ENCODE data around the gene DLGAP4.

The DLGAP4 gene

DNA sequence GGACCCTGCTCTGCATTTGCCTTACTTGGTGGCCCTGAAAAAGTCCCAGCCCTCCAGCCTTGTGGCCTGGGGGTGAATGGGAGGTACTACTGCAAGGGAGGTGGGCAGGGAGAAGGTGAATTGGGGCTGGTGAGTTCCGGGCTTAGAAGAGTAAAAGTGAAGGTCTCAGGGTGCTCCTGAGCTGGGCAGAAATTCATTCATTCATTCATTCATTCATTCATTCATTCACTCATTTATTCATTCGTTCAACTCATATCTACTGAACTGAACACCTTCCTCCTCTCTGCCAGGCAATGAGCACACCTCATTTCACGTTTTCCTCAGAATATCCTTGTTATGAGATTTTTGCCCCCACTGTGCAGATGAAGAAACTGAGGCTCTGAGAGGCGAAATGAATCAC lies 6.7 kb upstream of the DLGAP4 start (continued):
- TF ChIP-seq, protein P1, sequence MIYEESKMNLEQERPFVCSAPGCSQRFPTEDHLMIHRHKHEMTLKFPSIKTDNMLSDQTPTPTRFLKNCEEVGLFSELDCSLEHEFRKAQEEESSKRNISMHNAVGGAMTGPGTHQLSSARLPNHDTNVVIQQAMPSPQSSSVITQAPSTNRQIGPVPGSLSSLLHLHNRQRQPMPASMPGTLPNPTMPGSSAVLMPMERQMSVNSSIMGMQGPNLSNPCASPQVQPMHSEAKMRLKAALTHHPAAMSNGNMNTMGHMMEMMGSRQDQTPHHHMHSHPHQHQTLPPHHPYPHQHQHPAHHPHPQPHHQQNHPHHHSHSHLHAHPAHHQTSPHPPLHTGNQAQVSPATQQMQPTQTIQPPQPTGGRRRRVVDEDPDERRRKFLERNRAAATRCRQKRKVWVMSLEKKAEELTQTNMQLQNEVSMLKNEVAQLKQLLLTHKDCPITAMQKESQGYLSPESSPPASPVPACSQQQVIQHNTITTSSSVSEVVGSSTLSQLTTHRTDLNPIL (CRISPR knock-in tag; IDR thresholded peaks at IDR 0.05; ENCODE audit: low read depth) = no peak
- TF ChIP-seq ESRRG (CRISPR knock-in tag; IDR thresholded peaks at IDR 0.05) (no peak), ZNF70 (CRISPR knock-in tag; IDR thresholded peaks at IDR 0.05) (no peak), ZFP30 (CRISPR knock-in tag; IDR thresholded peaks at IDR 0.05) (no peak), ISL1 (CRISPR knock-in tag; IDR thresholded peaks at IDR 0.05) (no peak)

DNA sequence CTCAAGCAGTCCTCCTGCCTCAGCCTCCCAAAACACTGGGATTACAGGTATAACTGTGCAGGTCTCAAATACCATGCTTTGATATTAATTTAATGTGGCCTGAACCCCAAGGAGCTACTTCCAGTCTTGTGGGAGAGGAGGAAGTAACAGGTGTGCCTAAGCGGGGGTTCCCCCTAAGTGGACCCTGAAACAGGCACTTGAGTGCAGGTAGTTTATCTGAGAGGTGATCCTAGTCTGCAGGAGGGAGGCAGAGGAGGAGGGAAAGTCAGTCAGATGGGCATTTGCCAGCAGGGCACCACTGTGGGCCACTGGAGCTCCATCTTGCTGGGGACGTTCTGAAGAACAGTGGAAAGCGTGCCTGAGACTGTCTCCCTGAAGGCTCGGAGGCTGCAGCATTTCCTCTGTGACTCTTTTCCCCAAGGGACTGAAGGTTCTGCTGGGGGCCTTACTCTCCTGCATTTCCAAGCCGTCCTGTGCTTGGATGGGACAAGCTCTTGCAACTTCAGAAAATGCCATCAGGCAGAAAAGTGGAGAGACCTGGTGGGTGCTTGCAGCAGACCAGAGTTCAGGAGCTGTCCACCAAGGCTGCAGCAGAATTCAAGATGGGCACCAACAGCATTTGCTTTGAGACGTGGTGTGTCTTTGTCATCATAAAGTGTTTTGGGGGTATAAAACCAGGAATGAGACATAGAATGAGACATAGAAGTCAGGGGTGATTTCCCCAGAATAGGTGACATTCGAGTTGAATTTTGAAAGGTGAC lies 4.6 kb upstream of the DLGAP4 start:
- no peak for ATAC-seq
- TF ChIP-seq, protein P2, sequence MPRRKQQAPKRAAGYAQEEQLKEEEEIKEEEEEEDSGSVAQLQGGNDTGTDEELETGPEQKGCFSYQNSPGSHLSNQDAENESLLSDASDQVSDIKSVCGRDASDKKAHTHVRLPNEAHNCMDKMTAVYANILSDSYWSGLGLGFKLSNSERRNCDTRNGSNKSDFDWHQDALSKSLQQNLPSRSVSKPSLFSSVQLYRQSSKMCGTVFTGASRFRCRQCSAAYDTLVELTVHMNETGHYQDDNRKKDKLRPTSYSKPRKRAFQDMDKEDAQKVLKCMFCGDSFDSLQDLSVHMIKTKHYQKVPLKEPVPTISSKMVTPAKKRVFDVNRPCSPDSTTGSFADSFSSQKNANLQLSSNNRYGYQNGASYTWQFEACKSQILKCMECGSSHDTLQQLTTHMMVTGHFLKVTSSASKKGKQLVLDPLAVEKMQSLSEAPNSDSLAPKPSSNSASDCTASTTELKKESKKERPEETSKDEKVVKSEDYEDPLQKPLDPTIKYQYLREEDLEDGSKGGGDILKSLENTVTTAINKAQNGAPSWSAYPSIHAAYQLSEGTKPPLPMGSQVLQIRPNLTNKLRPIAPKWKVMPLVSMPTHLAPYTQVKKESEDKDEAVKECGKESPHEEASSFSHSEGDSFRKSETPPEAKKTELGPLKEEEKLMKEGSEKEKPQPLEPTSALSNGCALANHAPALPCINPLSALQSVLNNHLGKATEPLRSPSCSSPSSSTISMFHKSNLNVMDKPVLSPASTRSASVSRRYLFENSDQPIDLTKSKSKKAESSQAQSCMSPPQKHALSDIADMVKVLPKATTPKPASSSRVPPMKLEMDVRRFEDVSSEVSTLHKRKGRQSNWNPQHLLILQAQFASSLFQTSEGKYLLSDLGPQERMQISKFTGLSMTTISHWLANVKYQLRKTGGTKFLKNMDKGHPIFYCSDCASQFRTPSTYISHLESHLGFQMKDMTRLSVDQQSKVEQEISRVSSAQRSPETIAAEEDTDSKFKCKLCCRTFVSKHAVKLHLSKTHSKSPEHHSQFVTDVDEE (CRISPR knock-in tag; IDR thresholded peaks at IDR 0.05) = no peak
- TF ChIP-seq ZC3H10 (CRISPR knock-in tag; IDR thresholded peaks at IDR 0.05) = no peak
- no peak for TF ChIP-seq BACH2 (CRISPR knock-in tag; IDR thresholded peaks at IDR 0.05; ENCODE audit: borderline replicate concordance)

DNA sequence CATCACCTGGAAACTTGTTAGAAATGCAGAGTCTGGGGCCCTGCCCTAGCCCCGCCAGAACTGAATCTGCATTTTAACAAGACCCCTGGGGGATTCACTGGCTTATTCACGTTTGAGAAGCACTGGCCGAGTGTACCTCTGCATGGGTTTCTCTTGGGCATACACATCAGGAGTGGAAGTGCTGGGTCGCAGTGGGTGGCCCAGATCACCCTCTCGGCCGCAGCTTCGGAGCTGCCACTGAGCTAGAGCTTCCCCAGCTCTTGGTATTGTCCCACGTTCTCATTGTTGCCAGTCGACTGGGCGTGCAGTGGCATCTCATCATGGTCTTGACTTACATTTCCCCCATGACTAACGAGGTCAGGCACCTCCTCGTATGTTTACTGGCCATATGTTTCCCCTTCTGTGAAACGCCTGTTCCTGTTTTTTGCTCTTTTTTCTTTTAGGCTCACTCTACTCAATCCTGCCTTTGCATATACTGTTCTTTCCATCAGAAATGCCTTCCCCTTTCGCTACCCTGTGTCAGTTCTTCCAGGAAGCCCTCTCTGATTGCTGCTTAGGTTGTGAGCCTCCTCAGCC lies 3.0 kb upstream of the DLGAP4 start:
- TF ChIP-seq ZFP30 (CRISPR knock-in tag; IDR thresholded peaks at IDR 0.05) = no peak
- no peak for TF ChIP-seq ARNTL (CRISPR knock-in tag; IDR thresholded peaks at IDR 0.05; ENCODE audit: borderline replicate concordance, low read depth)
- no peak for ATAC-seq

DNA sequence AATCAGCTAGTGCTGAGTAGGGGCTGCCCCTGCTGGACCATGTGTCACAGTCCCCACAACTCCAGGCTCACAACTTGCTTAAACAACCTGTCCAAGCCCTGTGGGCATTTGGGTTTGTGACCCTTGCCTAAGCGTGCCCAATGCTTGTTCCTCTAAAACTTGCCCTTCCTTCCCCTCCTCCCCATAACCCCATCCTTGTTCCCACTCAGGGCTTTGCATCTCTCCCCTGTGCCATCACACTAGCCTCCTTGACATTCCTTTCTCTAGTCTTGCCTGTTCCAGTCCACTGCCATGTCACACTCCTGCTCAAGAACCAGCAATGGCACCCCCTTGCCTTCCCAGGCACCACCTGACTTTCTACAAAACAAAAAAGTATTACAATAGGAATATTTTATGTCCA lies 2.3 kb upstream of the DLGAP4 start:
- ATAC-seq = no peak
- TF ChIP-seq GLIS3 (CRISPR knock-in tag; IDR thresholded peaks at IDR 0.05) (no peak), ARNTL (CRISPR knock-in tag; IDR thresholded peaks at IDR 0.05; ENCODE audit: borderline replicate concordance, low read depth) (no peak), ZC3H10 (CRISPR knock-in tag; IDR thresholded peaks at IDR 0.05) (no peak), ZFP3 (CRISPR knock-in tag; IDR thresholded peaks at IDR 0.05) (no peak), BACH2 (CRISPR knock-in tag; IDR thresholded peaks at IDR 0.05; ENCODE audit: borderline replicate concordance) (no peak), OSR1 (CRISPR knock-in tag; IDR thresholded peaks at IDR 0.05) (no peak), PPARA (CRISPR knock-in tag; IDR thresholded peaks at IDR 0.05; ENCODE audit: borderline replicate concordance) (no peak), CSDC2 (CRISPR knock-in tag; IDR thresholded peaks at IDR 0.05) (no peak), TOX (CRISPR knock-in tag; IDR thresholded peaks at IDR 0.05; ENCODE audit: borderline replicate concordance) (no peak), TCF4 (CRISPR knock-in tag; IDR thresholded peaks at IDR 0.05; ENCODE audit: borderline replicate concordance) (no peak), ZNF8 (CRISPR knock-in tag; IDR thresholded peaks at IDR 0.05) (no peak), ZNF70 (CRISPR knock-in tag; IDR thresholded peaks at IDR 0.05) (no peak), SNAI2 (CRISPR knock-in tag; IDR thresholded peaks at IDR 0.05) (no peak), ISL1 (CRISPR knock-in tag; IDR thresholded peaks at IDR 0.05) (no peak)
- TF ChIP-seq, protein P3, sequence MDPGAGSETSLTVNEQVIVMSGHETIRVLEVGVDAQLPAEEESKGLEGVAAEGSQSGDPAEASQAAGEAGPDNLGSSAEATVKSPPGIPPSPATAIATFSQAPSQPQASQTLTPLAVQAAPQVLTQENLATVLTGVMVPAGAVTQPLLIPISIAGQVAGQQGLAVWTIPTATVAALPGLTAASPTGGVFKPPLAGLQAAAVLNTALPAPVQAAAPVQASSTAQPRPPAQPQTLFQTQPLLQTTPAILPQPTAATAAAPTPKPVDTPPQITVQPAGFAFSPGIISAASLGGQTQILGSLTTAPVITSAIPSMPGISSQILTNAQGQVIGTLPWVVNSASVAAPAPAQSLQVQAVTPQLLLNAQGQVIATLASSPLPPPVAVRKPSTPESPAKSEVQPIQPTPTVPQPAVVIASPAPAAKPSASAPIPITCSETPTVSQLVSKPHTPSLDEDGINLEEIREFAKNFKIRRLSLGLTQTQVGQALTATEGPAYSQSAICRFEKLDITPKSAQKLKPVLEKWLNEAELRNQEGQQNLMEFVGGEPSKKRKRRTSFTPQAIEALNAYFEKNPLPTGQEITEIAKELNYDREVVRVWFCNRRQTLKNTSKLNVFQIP (CRISPR knock-in tag; IDR thresholded peaks at IDR 0.05; ENCODE audit: borderline replicate concordance, low read depth) = no peak
- TF ChIP-seq, protein P2 (CRISPR knock-in tag; IDR thresholded peaks at IDR 0.05) = no peak
- TF ChIP-seq, protein P4, sequence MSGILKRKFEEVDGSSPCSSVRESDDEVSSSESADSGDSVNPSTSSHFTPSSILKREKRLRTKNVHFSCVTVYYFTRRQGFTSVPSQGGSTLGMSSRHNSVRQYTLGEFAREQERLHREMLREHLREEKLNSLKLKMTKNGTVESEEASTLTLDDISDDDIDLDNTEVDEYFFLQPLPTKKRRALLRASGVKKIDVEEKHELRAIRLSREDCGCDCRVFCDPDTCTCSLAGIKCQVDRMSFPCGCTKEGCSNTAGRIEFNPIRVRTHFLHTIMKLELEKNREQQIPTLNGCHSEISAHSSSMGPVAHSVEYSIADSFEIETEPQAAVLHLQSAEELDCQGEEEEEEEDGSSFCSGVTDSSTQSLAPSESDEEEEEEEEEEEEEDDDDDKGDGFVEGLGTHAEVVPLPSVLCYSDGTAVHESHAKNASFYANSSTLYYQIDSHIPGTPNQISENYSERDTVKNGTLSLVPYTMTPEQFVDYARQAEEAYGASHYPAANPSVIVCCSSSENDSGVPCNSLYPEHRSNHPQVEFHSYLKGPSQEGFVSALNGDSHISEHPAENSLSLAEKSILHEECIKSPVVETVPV (CRISPR knock-in tag; IDR thresholded peaks at IDR 0.05) = no peak
- TF ChIP-seq, protein P1 (CRISPR knock-in tag; IDR thresholded peaks at IDR 0.05; ENCODE audit: low read depth) = no peak
- TF ChIP-seq, protein P5, sequence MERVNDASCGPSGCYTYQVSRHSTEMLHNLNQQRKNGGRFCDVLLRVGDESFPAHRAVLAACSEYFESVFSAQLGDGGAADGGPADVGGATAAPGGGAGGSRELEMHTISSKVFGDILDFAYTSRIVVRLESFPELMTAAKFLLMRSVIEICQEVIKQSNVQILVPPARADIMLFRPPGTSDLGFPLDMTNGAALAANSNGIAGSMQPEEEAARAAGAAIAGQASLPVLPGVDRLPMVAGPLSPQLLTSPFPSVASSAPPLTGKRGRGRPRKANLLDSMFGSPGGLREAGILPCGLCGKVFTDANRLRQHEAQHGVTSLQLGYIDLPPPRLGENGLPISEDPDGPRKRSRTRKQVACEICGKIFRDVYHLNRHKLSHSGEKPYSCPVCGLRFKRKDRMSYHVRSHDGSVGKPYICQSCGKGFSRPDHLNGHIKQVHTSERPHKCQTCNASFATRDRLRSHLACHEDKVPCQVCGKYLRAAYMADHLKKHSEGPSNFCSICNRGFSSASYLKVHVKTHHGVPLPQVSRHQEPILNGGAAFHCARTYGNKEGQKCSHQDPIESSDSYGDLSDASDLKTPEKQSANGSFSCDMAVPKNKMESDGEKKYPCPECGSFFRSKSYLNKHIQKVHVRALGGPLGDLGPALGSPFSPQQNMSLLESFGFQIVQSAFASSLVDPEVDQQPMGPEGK (CRISPR knock-in tag; IDR thresholded peaks at IDR 0.05; ENCODE audit: borderline replicate concordance) = no peak

Measured in SK-N-SH treated with all-trans-retinoic acid at 6 μM for 48 hours (cell line).